ENCODE results near the gene SLC6A4. TPM values are rescaled to one million over a fixed set of nuclear protein-coding genes. Genes with fewer than 3 reads are reported as not detected.

SLC6A4 gene
- total and polyA plus RNA-seq, 10 of the 15 experiments (the other 5 are each of a cell fraction or from before 2014, with no cell fraction given), result 5.3 to 20.6 (median 10.1) TPM

- ATAC-seq (no peak), DNase-seq (ENCODE audit: low read depth, low spot score) (no peak), FAIRE-seq (no peak)
- H2AFZ ChIP-seq (ENCODE audit: control insufficient read depth, low read depth, low read length), result no peak overlapping the region
- in situ Hi-C loops (cut with MboI), result no loop called here
- no peaks in the 10 kb centered on the region for H3K36me3 ChIP-seq (ENCODE audit: control insufficient read depth in 2 of 2, insufficient read depth in 2 of 2, low read length in 1 of 2)
- SMC1A ChIA-PET (ENCODE audit: uncharacterized antibody, unreplicated experiment), result interaction anchor here (0.9 to 1.8 kb wide), 6 partner anchors 10 to 121 kb away, joined by 3 to 6 read pairs (median 3); partner anchors contain the start of gene SLC6A4
- H3K9me3 ChIP-seq (replicated peaks; ENCODE audit: control insufficient read depth, insufficient read depth, low read length), result no peaks in the 10 kb centered on the region
- RAD21 ChIA-PET (ENCODE audit: unreplicated experiment), result interaction anchor here (1.0 to 1.6 kb wide), 2 partner anchors 10 to 99 kb away, joined by 3 read pairs; partner anchors contain the start of gene SLC6A4
- H3K27ac ChIP-seq (ENCODE audit: control insufficient read depth, insufficient read depth), result no peak overlapping the region
- H3K79me2 ChIP-seq (ENCODE audit: control insufficient read depth, insufficient read depth, low read length), result no peaks in the 10 kb centered on the region
- WGBS (ENCODE audit: insufficient coverage, insufficient replicate concordance, low lambda C conversion rate, missing lambda C conversion rate), result 67% methylated on average over 3 of the region's 3 CpGs
- no TSS peak for BruUV-seq (replicated peaks)
- intact Hi-C loops (cut with micrococcal nuclease; ENCODE audit: unreplicated experiment), result no loop called here
- H3K9ac ChIP-seq (ENCODE audit: control insufficient read depth, insufficient read depth, low read length), result no peak overlapping the region
- no peaks in the 10 kb centered on the region for H4K20me1 ChIP-seq (ENCODE audit: control insufficient read depth, insufficient read depth)
- H3K4me2 ChIP-seq (ENCODE audit: control insufficient read depth, insufficient read depth), result no peak overlapping the region
- no peaks in the 10 kb centered on the region for H3K27me3 ChIP-seq (replicated peaks in 1 of 2; ENCODE audit: control insufficient read depth in 2 of 2, insufficient read depth in 2 of 2, low read length in 1 of 2)
- CTCF ChIA-PET, result interaction anchor here (0.9 to 3.8 kb wide), 6 partner anchors 9 to 120 kb away, joined by 3 to 12 read pairs (median 5); no protein-coding TSS in a partner anchor
- TF ChIP-seq YBX1 (IDR thresholded peaks at IDR 0.05) (no peak), USF1 (IDR thresholded peaks at IDR 0.05; ENCODE audit: borderline replicate concordance, extremely low read length, insufficient read depth, low read depth, low read length) (no peak), HCFC1 (IDR thresholded peaks at IDR 0.05; ENCODE audit: low read length) (no peak), ATF7 (IDR thresholded peaks at IDR 0.05; ENCODE audit: low read depth) (no peak), GATAD2B (conservative IDR thresholded peaks at IDR 0.05; ENCODE audit: low read depth) (no peak), ZBED1 (IDR thresholded peaks at IDR 0.05; ENCODE audit: borderline replicate concordance) (no peak), ZSCAN29 (IDR thresholded peaks at IDR 0.05) (no peak), RAD51 (IDR thresholded peaks at IDR 0.05) (no peak), TCF12 (IDR thresholded peaks at IDR 0.05; ENCODE audit: low read depth, low read length) (no peak), POLR2AphosphoS5 (IDR thresholded peaks at IDR 0.05; ENCODE audit: low read length) (no peak), CBFB (IDR thresholded peaks at IDR 0.05; ENCODE audit: low read depth) (no peak), BCL11A (IDR thresholded peaks at IDR 0.05; ENCODE audit: low read depth, low read length) (no peak), EGR1 (IDR thresholded peaks at IDR 0.05; ENCODE audit: borderline replicate concordance in 1 of 2, low read depth in 2 of 2, low read length in 2 of 2) (no peak), ZNF217 (IDR thresholded peaks at IDR 0.05) (no peak), NR2C2 (IDR thresholded peaks at IDR 0.05; ENCODE audit: borderline replicate concordance, control insufficient read depth, insufficient read length, low read depth) (no peak), USF2 (IDR thresholded peaks at IDR 0.05; ENCODE audit: borderline replicate concordance, low read depth, low read length) (no peak), CREM (IDR thresholded peaks at IDR 0.05; ENCODE audit: low read depth) (no peak)
- TF ChIP-seq, protein P1, sequence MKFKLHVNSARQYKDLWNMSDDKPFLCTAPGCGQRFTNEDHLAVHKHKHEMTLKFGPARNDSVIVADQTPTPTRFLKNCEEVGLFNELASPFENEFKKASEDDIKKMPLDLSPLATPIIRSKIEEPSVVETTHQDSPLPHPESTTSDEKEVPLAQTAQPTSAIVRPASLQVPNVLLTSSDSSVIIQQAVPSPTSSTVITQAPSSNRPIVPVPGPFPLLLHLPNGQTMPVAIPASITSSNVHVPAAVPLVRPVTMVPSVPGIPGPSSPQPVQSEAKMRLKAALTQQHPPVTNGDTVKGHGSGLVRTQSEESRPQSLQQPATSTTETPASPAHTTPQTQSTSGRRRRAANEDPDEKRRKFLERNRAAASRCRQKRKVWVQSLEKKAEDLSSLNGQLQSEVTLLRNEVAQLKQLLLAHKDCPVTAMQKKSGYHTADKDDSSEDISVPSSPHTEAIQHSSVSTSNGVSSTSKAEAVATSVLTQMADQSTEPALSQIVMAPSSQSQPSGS (IDR thresholded peaks at IDR 0.05; ENCODE audit: low read length), result no peak
- no peaks in the 10 kb centered on the region for H3K4me1 ChIP-seq (ENCODE audit: control insufficient read depth, insufficient read depth, low read length)
- H3K4me3 ChIP-seq, result no peak overlapping the region
- POLR2A ChIA-PET, result no interaction called here
Observed at GRCh38 chr17:30225112-30225511, 10.4 kb downstream of the SLC6A4 start.
